ENCODE measurements around the gene TAF1D.
"Not testable (repeated sequence)": the region's sequence is repeated elsewhere in the genome, so short reads cannot be mapped to it uniquely, and the experiment has no call there.

Gene TAF1D

GRCh38 chr11:93746101-93746500 is 4.8 kb upstream of the TAF1D start:
- no peak for DNase-seq

DNA sequence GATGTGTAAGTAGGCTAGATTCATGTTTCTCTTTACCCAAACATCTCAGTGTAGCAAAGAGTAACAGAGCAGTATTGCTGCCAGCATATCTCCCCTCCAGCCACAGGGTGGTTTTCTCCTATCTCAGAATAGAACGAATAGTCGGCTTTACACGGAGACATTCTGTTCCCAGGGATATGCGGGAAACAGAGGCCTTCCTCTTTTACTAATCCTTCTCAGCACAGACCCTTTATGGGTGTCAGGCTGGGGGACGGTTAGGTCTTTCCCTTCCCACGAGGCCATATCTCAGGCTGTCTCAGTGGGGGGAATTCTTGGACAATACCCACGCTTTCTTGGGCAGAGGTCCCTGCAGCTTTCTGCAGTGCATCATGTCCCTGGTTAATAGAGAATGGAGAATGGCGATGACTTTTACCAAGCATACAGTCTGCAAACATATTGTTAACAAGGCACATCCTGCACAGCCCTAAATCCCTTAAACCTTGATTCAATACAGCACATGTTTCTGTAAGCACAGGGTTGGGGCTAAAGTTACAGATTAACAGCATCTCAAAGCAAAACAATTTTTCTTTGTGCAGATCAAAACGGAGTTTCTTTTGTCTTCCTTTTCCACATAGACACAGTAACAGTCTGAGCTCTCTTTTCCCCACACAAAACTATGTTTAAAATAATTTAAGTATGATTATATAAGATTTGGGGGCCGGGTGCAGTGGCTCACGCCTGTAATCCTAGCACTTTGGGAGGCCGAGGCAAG is 3.9 kb upstream of the TAF1D start:
- not testable (repeated sequence) for DNase-seq

DNA sequence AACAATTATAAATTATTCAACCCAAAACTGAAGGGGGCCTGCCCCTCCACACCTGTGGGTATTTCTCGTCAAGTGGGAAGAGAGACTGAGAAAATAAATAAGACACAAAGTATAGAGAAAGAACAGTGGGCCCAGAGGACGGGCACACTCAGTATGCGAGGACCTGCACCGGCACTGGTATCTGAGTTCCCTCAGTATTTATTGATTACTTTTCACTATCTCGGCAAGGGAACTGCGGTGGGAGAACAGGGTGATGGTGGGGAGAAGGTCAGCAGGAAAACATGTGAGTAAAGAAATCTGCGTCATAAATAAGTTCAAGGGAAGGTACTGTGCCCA is 3.3 kb upstream of the TAF1D start:
- DNase-seq: no peak

DNA sequence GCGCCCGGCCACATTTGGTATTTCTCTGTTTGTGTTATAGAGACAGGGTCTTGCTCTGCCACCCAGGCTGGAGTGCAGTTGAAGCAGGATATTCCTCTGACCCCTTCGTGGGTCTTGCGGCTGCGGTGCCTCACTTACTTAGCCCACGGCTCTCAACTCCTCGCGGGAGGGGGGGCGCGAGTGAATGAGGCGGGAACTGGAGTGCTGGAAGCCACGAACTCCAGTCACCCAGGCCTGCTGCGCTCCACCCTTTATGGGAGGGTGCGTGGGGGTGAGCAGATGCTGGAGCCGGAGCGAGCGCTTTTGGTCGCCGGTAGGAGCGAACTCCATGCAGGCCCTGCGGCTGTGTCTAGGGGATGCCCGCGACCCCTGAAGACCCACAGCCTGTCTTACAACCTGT is 2.0 kb upstream of the TAF1D start:
- no peak for DNase-seq

GRCh38 chr11:93741882-93742226 is 559 bp upstream of the TAF1D start:
- no peak for DNase-seq

DNA sequence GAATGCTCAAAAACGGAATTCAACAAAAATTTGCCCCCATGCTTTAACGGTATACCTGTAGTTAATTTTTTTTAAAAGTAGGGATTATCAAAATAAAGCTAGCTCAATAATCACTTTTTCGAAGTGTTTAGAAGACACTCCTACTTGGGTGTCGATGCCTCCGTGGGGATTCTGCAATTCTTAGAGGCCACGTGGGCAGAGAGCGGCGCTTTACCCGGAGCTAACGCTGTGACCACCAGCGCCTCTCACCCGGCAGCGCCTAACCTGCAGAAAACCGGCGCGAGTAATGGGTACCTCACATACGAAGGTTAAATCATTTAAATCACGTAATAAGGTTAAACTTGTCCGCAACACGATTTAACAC is 583 bp downstream of the TAF1D start:
- DNase-seq: no peak

GRCh38 chr11:93740031-93740729 is 1.1 kb downstream of the TAF1D start:
- no peak for DNase-seq

DNA sequence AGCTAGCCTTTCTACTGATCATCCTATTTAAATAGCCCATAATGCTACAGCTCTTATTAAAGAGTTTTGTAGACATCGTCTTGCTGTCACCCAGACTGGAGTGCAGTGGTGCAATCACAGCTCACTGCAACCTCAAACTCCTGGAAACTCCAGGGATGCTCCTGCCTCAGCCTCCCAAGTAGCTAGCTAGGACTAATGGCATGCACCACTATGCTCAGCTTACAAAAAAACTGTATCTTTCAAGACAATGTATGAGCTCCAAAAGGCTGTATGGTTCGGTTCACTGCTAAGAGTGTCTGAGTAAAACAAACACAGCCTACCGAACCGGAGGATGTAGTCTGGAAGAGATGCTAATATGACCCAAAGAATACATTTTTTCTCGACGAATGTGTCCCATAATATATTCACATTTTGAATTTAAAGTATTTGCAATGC is 2.6 kb downstream of the TAF1D start:
- no peak for DNase-seq

DNA sequence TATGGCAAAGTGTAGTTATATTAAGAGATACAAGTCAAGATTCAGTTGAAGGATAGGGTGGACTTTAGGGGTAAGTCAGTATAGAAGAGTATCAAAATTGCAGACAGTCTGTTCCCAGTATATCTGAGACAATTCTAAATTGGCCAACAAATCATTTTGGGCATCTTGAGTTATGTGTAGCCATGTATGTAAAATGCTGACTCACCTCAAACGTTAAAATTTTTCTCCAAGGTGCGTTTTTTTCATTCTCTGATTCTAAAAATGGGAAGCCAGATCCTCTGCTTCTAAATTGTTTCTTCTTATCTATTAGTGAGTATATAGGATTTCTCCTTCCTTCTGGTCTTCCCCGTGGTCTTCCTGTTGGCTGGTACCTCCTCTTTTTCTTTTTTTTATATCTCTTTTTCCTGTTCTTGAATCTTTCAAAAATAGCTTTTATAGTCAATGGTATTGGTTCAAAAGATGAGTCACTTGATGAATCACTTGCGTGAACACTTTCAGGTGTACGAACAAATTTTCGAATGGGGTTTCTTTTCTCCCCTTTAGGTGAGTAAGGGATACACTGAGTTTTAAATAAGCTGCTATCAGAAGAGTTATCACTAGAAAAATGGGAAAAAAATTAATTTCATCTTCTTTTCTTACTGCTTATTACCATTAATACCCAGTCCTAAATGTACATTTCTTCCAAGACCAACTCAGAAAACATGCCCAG is 3.2 kb downstream of the TAF1D start:
- no peak for DNase-seq

DNA sequence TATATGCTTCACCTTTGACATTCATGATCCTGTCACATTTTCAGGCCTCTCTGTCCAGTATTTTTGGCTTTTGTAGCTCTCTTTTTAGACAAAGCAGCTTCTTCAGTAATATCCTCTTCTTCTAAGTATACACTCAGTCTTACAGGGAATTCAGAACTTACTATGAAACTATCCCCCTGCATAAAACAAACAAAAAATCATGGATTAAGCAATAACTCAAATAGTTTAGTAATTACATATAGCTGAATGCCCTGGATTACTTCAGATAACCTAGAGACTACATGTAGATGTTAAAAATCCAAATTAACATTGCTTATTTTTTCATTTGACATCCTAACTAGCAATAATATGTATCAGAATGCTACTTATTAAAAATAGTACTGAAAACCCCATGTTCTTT is 5.2 kb downstream of the TAF1D start:
- no peak for DNase-seq

GRCh38 chr11:93735627-93736026 is 5.7 kb downstream of the TAF1D start:
- DNase-seq: no peak

DNA sequence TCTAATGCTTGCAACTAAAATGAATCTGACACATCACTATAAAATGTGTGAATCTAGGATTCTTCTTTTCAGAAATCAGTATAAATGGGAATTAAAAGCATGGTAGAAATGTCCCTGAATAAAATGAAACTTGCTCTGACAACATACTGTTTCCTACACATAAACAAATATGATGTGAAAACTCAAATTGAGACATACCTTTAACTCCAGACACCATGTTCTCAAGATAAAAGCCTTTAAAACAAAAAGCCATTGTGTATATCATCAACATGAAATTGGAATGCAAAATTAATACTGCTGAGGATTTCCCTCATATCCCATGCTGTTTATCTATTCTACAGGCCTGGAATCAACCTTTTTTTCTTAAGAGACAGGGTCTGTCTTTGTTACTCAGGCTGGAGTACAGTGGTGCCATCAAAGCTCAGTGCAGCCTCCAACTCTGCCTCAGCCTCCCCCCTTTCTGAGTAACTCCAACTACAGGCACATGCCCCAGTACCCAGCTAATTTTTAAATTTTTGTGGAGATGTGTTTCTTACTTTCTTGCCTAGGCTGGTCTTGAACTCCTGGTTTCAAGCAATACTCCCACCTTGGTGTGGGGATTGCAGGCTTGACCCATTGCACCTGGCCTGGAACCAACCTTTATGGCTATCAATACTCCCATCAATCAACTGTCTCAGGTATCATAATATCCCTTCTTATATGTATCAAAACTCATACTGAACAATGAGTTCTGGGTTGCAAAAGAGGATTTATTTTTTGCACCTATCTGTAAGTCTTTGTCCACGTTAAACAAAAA is 6.7 kb downstream of the TAF1D start:
- no peak for DNase-seq

- no peak for DNase-seq
Observed at GRCh38 chr11:93733474-93733873, 7.8 kb downstream of the TAF1D start.

GRCh38 chr11:93732237-93732892 is 8.9 kb downstream of the TAF1D start:
- no peak for DNase-seq

DNA sequence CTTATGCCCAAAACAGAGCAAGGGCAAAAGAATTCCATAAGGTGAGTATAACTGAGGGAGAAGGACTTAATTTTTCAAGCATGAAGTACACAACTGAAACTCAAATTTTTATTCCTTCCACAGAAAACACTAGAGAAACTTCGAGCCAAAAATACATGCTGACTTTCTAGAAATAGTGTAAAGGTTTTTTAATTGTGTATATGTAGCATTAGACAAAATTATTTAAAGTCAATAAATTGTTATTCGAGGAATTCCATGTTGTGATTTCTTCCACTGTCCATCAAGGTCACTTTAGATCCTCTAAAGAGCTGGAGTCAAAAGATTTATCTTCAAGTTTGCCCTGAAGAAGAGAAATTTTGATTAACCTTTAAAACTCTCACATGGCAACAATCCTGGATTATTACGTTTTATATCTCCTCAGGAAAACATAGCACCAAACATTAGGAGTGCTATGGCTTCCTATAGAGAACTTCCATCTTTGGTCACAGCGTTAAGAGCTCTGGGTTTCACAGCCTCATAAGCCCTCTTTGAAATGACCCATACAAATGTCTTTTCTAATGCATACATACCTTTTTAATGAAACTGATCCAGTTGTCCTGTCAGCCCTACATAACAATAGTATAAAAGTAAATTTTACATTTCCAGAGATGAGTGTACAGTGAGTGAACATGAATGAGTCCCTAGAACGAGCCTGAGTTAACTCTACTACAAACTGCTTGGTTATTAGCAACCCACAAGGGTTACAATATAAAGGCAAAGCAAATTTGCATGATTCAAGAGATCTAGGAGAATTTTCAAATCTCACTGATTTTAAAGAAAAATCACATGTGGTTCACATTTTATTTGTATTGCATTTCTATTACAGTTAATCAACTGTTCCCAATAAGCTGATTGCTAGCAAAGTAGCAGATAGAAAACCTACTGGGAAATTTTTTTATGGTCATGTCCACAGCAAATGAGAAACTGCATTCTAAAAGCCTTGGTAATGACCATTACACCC is 10.9 kb downstream of the TAF1D start:
- no peak for DNase-seq

- no peak for DNase-seq
Observed at GRCh38 chr11:93729129-93729616, 12.1 kb downstream of the TAF1D start.

- no peak for DNase-seq
Observed at GRCh38 chr11:93728792-93729128, 12.5 kb downstream of the TAF1D start.

DNA sequence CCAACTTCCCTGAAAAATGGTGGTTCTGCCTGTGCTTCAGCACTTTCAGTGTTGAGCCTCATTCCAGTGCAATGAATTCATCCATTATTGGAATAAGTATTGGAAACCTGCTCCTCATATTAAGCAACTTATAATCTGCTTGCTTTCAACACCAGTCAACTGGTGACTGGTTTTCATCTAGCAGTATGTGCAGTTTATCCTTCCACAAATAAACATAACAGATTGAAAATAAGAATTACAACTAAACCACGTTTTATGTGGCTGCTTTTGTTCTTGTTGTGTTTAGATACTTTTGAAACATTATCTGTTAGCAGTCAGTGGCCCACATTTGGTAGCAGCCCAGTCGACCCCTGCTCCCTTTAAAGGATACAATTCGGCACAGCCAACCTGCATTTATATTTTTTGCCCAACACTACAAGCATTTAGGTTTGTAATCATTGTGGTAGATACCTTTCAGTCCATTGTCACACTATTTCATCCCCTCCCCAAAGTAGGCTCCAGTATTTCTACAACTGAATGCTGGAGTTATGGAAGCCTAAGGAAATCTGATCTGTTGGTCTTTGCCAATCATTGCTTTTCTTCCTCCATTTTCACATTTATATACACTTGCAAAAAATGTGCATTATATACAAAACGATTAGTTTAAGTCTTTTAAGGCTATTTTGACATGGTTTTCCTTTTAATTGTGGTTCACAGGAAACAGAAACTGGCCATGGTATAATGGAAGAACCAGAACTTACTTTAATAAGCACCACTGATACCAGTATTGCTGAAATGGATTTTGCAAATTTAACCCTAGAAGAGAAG is 13.1 kb downstream of the TAF1D start:
- no peak for DNase-seq

DNA sequence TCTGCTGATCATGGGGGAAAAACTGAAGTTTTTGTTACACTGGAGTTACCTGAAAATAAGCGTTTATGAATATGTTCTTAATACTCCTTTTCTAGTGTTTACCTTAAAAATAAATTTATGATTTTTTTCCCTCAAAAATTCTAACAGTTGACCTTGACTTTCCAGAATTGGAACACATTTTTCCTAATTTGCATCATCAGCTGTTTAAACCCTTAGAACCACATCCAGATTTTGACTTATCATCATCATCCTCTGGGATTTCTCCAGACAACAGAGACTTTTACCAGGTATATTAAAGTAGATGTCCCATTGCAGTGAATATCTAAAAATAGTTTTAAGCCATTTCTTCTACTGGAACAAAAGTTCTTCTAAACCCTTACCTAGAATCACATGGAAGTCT is 17.2 kb downstream of the TAF1D start:
- no peak for DNase-seq

DNA sequence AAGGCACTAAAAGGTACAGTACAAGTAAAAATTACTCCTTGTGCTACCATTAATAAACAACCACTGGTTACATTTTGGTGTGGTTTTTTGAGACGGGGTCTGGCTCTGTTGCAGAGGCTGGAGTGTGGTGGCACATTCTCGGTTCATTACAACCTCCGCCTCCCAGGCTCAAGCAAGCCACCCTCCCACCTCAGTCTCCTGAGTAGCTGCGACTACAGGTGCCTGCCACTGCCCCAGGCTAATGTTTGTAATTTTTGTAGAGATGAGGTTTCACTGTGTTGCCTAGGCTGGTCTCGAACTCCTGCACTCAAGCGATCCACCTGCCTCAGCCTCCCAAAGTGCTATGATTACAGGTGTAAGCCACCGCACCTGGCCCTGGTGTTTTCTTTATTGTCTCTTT is 20.8 kb downstream of the TAF1D start:
- DNase-seq: no peak

DNA sequence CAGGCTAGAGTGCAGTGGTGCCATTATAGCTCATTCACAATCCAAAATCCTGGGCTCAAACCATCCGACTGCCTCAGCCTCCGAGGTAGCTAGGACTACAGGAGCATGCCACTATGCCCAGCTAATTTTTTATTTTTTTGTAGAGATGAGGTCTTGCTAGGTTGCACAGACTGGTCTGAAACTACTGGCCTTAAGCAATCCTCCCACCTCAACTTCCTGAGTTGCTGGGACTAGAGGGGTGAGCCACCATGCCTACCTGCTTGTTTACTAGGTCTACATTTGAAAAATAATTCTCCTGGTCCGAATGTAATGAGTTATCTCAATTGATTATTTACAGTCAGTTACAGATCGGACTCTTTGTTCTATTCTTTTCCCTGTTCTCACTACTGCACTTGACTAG is 22.0 kb downstream of the TAF1D start:
- DNase-seq: no peak

Measured in T1000 (cell line).